ENCODE data around the gene TBC1D21.

Gene TBC1D21

DNA sequence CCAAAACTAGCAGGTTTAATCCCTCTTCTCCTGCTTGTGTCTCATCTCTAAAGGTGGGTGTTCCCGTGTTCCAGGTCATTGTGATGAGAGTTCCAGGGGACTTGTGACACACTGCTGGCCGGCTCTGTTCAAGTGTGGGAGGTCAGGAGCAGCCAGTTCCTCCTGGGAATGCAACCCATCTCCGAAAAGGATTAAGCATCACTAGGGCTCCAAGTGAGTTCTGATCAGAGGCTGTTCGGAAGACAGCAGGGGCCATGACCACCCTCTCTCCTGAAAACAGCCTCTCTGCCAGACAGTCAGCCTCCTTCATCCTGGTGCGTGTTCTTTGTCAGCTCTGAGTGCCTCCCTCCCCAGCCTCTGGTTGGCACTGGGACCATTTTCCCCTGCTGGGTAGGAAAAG, at the start of gene TBC1D21:
TBC1D21 (plus strand) TSS at position 109 of the 400 bp plus-strand sequence; CDS start at position 255, 146 bp downstream.
- no peak for DNase-seq

DNA sequence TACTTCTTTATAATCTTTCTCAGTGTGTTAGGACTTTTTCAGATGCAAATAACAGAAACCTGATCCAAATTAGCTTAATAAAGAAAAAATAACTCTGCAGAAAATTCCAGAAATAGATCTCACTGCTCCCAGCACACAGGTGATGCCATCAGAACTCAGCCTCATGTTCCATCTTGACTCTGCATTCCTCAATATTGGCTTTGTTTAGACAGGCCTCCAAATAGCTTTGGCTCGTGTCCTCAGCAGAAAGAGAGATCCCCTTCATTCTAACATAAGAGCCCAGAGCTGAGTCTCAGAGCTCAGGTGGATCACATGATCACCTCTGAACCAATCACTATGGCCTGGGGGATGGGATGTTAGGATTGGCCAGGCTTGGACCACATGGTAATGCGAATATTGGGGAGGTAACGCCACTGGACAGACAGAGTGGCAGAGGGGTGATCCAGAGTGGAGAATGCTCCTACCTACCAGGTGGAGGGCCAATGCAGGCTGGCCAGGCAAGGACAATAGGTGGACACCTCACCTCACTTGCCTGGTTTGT, 46.6 kb upstream of the TBC1D21 start:
- DNase-seq = no peak

DNA sequence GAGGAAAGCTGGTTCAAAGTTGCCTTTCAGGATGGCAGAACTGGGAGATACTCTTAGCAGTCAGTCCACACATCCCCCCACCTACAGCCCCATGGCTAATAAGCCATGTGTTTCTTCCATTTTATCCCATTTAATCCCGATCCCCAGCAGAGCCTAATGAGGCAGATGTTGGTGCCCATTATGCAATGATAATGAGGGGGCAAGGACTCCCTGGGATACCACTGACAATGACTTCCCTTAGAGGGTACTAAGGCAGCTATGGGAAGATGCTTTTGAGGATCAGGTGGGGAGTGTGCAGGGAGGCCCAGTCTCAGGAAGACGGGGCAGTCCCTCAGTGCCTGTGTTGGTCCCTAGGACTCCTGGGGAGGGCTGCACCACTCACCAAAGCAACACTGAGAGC, 43.8 kb upstream of the TBC1D21 start:
- DNase-seq = no peak

GRCh38 chr15:73832657-73833056, 40.7 kb upstream of the TBC1D21 start:
- DNase-seq = no peak

DNA sequence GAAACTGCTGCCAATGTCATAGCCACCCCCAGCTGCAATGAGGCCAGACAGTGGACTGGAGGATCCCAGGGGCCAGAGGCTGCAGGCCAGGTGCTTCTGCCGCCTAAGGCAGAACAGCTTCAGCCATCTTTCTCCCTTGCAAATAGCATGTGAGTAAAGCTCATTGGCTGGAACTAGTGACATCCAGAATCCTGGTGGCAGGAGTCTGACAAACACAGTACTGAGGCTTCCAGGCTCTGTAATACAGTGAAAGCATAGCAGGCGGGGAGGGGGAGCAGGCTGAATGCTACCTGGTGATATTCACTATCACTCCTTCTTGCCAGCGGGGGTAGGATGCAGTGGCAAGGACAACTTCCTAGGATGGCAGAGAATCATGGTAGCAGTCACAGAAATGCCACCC, 36.5 kb upstream of the TBC1D21 start:
- no peak for DNase-seq

DNA sequence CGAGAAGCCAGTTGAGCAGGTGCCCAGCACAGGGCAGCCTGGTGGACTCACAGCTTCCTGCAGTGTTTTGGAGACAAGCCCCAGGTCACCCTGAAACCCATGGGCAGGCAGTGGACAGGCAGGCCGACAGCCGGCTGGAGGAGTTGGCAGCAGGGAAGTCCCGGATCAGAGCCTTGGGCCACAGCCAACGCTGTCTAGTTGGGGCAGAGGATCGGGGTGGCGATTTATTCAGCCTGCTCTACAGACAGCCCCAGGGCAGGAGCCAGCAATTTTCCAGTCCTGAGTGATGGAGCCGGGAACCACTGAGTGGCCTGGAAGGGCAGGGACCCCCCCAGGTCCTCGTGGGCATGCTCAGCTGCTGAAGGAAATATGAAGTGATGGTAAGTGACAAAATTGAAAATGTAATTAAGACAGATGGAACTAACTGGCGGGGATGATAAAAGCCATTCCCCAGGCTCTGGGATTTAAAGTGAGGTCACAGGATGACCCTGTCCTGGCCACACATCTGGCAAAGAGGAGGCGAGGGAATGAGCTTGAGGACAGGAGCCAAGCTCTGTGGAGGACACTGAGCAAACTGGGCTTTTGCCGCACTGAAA, 34.4 kb upstream of the TBC1D21 start:
- DNase-seq = no peak

DNA sequence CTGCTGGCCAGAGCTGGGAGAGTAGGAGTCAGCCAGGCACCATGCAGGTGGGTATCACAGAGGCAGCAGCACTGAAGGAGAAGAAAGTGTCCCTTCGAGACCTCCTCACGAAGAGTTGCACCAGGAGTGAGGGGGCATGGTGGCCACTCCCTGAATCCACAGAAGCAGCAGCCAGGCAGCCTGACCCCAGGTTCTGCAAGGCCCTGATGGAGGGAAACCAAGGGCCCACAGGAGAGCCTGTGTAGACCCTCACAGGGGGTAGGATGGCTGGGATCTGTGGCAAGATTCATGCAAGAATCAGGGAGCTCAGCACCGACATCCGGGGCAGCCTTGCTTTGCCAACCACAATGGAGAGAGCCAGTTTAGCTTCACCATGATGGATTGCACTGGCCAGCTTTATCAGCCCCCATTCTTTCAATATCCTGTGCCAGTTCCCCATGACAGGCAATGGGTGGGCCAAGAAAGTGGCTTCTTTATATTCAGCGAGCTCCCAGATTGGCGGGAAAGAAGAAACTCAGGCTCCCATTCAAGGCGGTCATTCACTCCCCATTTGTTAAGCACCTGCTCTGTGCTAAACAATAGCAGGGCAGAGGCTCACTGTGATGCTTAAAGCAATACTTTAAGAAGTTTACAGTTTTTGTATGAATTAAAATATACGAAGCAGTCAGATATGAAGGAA, 33.5 kb upstream of the TBC1D21 start:
- DNase-seq = no peak

- no peak for DNase-seq
Observed at GRCh38 chr15:73840771-73841170, 32.6 kb upstream of the TBC1D21 start.

GRCh38 chr15:73841756-73842725, 31.3 kb upstream of the TBC1D21 start:
- no peak for DNase-seq

GRCh38 chr15:73843787-73844186, 29.6 kb upstream of the TBC1D21 start:
- DNase-seq = no peak

- DNase-seq = no peak
Observed at GRCh38 chr15:73844356-73844755, 29.0 kb upstream of the TBC1D21 start.

GRCh38 chr15:73845507-73845906, 27.9 kb upstream of the TBC1D21 start:
- DNase-seq = no peak

DNA sequence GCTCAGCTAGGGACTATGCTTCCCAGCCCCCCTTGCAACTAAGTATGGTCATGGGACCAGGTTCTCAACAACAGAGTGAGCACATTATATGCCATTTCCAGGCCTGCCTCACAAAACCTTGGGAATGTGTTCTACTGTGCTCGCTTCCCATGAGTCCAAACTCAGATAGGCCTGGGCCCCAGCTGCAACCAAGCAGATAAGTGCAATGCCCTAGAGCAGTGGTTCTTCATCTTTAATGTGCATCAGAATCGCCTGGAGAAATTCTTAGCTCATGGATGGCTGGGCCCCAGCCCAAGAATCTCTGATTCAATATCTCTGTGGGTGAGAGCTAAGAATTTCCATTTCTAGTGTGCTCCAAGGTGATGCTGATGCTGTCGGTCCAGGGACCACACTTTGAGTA, 27.5 kb upstream of the TBC1D21 start:
- no peak for DNase-seq

- DNase-seq = no peak
Observed at GRCh38 chr15:73849641-73850040, 23.7 kb upstream of the TBC1D21 start.

- no peak for DNase-seq
Observed at GRCh38 chr15:73850228-73850627, 23.1 kb upstream of the TBC1D21 start.

- peak; percentile 20 to 22 for DNase-seq
Observed at GRCh38 chr15:73851689-73852088, 21.7 kb upstream of the TBC1D21 start.

GRCh38 chr15:73852507-73852906, 20.9 kb upstream of the TBC1D21 start:
- DNase-seq = no peak

GRCh38 chr15:73854265-73854664, 19.1 kb upstream of the TBC1D21 start:
- DNase-seq = no peak

DNA sequence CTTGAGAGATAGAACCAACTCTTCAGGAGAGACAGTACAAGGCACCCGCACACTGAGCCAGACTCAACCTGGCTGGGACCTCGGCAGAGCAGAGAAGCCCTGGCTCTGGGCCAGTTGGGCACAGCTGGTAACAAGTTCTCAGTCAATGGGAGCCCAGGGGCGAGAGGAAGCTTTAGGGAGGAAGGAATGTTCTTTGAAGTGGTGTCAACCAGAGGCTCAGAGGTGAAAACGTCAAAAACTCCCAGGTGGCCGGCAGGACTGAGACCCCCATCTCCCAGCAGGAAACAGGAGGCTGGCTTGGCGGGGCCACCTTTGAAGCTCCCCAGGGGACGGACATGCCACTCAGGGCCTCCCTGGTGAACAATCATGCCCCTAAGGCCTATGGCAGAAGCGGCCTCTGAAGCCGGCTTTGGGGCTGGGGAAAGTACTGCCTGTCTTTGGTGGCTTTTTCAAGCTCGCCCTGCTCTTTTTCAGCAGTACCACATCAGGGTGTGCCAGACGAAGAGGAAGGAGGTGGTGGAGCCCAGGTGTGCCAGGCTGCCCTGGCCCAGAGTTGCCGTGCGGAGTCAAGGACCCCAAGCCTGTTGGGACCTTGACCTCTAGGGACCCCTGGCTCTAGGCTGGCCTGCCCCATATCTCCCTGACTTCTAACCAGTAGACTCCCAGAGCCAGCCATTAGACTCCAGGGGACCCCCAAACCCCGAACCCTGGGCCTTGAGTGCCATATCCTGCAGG, 16.7 kb upstream of the TBC1D21 start:
- DNase-seq = no peak

DNA sequence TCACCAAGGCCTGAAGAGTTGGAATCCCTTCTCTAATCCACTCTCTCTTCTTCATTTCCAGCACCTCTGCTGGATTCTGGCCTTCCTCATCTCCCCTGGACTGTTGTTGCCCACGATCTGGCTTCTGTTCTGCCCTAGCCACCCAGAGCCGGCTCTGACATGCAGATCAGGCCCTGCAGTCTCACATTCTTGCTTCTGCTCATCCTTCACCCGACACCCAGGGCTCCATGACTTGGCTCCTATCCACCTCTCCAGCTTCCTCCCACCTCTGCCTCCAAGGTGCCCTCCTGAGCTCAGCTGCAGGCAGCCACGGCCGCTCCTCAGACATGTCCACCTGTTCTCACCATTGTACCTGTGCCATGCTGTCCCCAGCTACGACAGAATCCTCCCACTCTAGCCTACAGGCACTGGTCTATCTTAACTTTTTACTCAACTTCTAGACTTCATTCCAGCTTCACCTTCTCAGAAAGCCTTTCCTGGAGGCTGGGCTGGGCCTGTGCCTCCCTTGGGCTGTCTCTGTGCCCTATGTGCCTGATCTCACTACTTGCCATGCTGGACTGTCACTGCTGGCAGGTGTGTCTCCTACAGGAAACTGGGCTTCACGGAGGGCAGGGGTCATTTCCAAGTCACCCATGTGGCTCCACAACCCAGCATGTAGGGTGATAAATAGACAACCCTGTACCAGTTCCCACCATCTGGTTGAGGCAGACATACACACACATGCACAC, 16.0 kb upstream of the TBC1D21 start:
- DNase-seq = no peak

- DNase-seq = no peak
Observed at GRCh38 chr15:73858062-73858461, 15.3 kb upstream of the TBC1D21 start.

DNA sequence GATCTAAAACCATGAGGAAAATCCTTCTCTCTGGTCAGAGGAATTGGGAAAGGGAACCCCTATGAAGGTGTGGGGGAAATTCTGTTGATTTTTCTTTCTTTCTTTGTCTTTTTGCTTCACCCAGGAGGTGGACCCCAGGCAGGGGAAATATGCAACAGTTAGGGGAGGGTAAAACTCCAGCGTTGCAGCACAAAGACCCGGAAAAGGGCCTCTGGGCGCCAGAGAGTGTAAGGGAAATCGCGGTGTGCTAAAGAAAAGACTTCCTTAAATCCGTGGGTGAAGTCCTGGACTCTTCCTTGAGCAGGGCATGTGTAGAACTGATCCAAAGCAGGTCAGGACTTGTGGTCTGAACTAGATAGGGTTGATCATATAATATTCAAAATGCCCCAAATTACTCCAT, 11.1 kb upstream of the TBC1D21 start:
- DNase-seq = no peak
